Neural progenitor cell (in vitro differentiated cells): ENCODE data around the gene CRIM1. TPM values are rescaled to one million over a fixed set of nuclear protein-coding genes. Genes with fewer than 3 reads are reported as not detected.

Experiments used
- DNase-seq: peaks from one replicate; pipeline ENCODE4 v3.0.0-alpha.2; 2016; ENCODE audit warnings: low spot score
- H2AFZ ChIP-seq: fragments of 200-600 bp; sonication (generic); replicated peaks from 2 replicates; pipeline ENCODE4 v1.6.1; 2016; ENCODE audit warnings: antibody characterized with exemption
- H3F3A ChIP-seq: fragments of 200-600 bp; sonication (generic); 2 replicates; pipeline ENCODE4 v1.6.1; 2016; ENCODE audit warnings: antibody characterized with exemption, low read depth
- H3K27ac ChIP-seq: fragments of 200-600 bp; sonication (generic); 2 replicates; pipeline ENCODE4 v1.5.1; 2016; ENCODE audit warnings: mild to moderate bottlenecking
- H3K27me3 ChIP-seq: fragments of 200-600 bp; sonication (generic); 2 replicates; pipeline ENCODE4 v1.6.1; 2016; ENCODE audit warnings: mild to moderate bottlenecking, moderate library complexity
- H3K36me3 ChIP-seq: fragments of 200-600 bp; sonication (generic); 2 replicates; pipeline ENCODE4 v1.5.1; 2016
- H3K4me1 ChIP-seq: fragments of 200-600 bp; sonication (generic); 2 replicates; pipeline ENCODE4 v1.6.1; 2016; ENCODE audit warnings: mixed run types
- H3K4me2 ChIP-seq: fragments of 200-600 bp; sonication (generic); 2 replicates; pipeline ENCODE4 v1.6.1; 2016
- H3K4me3 ChIP-seq: fragments of 200-600 bp; sonication (generic); 2 replicates; pipeline ENCODE4 v1.5.1; 2016
- H3K79me2 ChIP-seq: fragments of 200-600 bp; sonication (generic); 2 replicates; pipeline ENCODE4 v1.6.1; 2016; ENCODE audit warnings: low read depth
- H3K9ac ChIP-seq: fragments of 200-600 bp; sonication (generic); 2 replicates; pipeline ENCODE4 v1.6.1; 2016
- H3K9me3 ChIP-seq: fragments of 200-600 bp; sonication (generic); 2 replicates; pipeline ENCODE4 v1.5.1; 2016; ENCODE audit warnings: low read depth
- H4K20me1 ChIP-seq: fragments of 200-600 bp; sonication (generic); 2 replicates; pipeline ENCODE4 v1.6.1; 2016; ENCODE audit warnings: low read depth
- H3K27ac Mint-ChIP-seq: 3 replicates; pipeline ENCODE4 v1.8.0; 2021; ENCODE audit warnings: mixed read lengths
- H3K27me3 Mint-ChIP-seq: 2 replicates; pipeline ENCODE4 v1.8.0; 2022; ENCODE audit warnings: low read depth, mild to moderate bottlenecking, inconsistent platforms, moderate library complexity, mixed read lengths; ENCODE audit not compliant: insufficient read depth
- H3K36me3 Mint-ChIP-seq: 3 replicates; pipeline ENCODE4 v1.8.0; 2021; ENCODE audit warnings: mixed read lengths
- H3K4me1 Mint-ChIP-seq: 3 replicates; pipeline ENCODE4 v1.8.0; 2021; ENCODE audit warnings: mixed read lengths
- H3K4me3 Mint-ChIP-seq: 3 replicates; pipeline ENCODE4 v1.8.0; 2021; ENCODE audit warnings: mild to moderate bottlenecking, moderate library complexity, mixed read lengths
- H3K9me3 Mint-ChIP-seq: 3 replicates; pipeline ENCODE4 v1.8.0; 2020; ENCODE audit warnings: mixed read lengths
- CTCF ChIP-seq: fragments of 200-600 bp; sonication (generic); IDR thresholded peaks from 2 replicates; pipeline ENCODE4 v1.5.1; 2017; ENCODE audit warnings: antibody characterized with exemption, mild to moderate bottlenecking
- EZH2 ChIP-seq: fragments of 200-600 bp; sonication (generic); IDR thresholded peaks from 2 replicates; pipeline ENCODE4 v1.6.1; 2017; ENCODE audit warnings: antibody characterized with exemption, mild to moderate bottlenecking, moderate library complexity
- EZH2phosphoT487 ChIP-seq: fragments of 200-600 bp; sonication (generic); IDR thresholded peaks from 2 replicates; pipeline ENCODE4 v1.6.1; 2017; ENCODE audit warnings: antibody characterized with exemption
- total RNA-seq: library from RNA; depleted of rRNA; stranded (reverse); fragments of >200 nt; gene quantifications from 2 replicates; pipeline ENCODE4 v1.2.3, GENCODE V29; 2015; ENCODE audit warnings: low replicate concordance

Gene CRIM1
- total RNA-seq, 1 donor from 2014 or later: 4.9 TPM

GRCh38 chr2:36368438-36368837 lies 12.9 kb downstream of the CRIM1 start:
- Histone ChIP-seq H3K36me3 (no peaks in the 10 kb centered on the region), H3K27me3 (no peaks in the 10 kb centered on the region), H3K27ac (no peak overlapping the region), H3K9ac (no peak overlapping the region), H3F3A (peaks cover 3% of the 10 kb centered on the region), H3K4me2 (peak overlapping the region; percentile 60), H3K9me3 (no peaks in the 10 kb centered on the region), H3K79me2 (peaks cover 100% of the 10 kb centered on the region), H2AFZ (no peak overlapping the region), H3K4me3 (no peak overlapping the region), H4K20me1 (no peaks in the 10 kb centered on the region), H3K4me1 (peaks cover 79% of the 10 kb centered on the region)
- H3K4me1 Mint-ChIP-seq: peaks cover 63% of the 10 kb centered on the region
- H3K9me3 Mint-ChIP-seq: no peaks in the 10 kb centered on the region
- H3K27me3 Mint-ChIP-seq: no peaks in the 10 kb centered on the region
- H3K27ac Mint-ChIP-seq: no peak overlapping the region
- H3K4me3 Mint-ChIP-seq: no peak overlapping the region
- no peak for TF ChIP-seq EZH2
- H3K36me3 Mint-ChIP-seq: peaks cover 4% of the 10 kb centered on the region
- DNase-seq: no peak

- H3K4me2 ChIP-seq: no peak overlapping the region
These were observed 13.6 kb downstream of the CRIM1 start for GRCh38 chr2:36369163-36369562.

GRCh38 chr2:36369716-36370115 lies 14.1 kb downstream of the CRIM1 start:
- Histone ChIP-seq H3K9ac (no peak overlapping the region), H4K20me1 (no peaks in the 10 kb centered on the region)
- peaks cover 58% of the 10 kb centered on the region for H3K4me1 Mint-ChIP-seq

More at GRCh38 chr2:36369163-36369562, 13.6 kb downstream of the CRIM1 start:
- no peak for TF ChIP-seq EZH2
- no peak for TF ChIP-seq EZH2phosphoT487
- TF ChIP-seq CTCF: no peak
- Mint-ChIP-seq H3K36me3 (peaks cover 6% of the 10 kb centered on the region), H3K27ac (no peak overlapping the region), H3K4me1 (peaks cover 60% of the 10 kb centered on the region), H3K4me3 (no peak overlapping the region), H3K27me3 (no peaks in the 10 kb centered on the region), H3K9me3 (no peaks in the 10 kb centered on the region)
- Histone ChIP-seq H4K20me1 (no peaks in the 10 kb centered on the region), H3K9ac (no peak overlapping the region), H3K79me2 (peaks cover 100% of the 10 kb centered on the region), H3K4me1 (peaks cover 73% of the 10 kb centered on the region), H3F3A (peaks cover 3% of the 10 kb centered on the region), H3K36me3 (no peaks in the 10 kb centered on the region), H3K27ac (no peak overlapping the region), H3K9me3 (no peaks in the 10 kb centered on the region), H2AFZ (no peak overlapping the region), H3K27me3 (no peaks in the 10 kb centered on the region), H3K4me3 (no peak overlapping the region)
- no peak for DNase-seq

More at GRCh38 chr2:36369716-36370115, 14.1 kb downstream of the CRIM1 start:
- Histone ChIP-seq H3K36me3 (no peaks in the 10 kb centered on the region), H3K27ac (no peak overlapping the region), H3K27me3 (no peaks in the 10 kb centered on the region), H3K4me3 (no peak overlapping the region), H2AFZ (no peak overlapping the region), H3K79me2 (peaks cover 100% of the 10 kb centered on the region), H3K4me2 (no peak overlapping the region), H3F3A (peaks cover 3% of the 10 kb centered on the region), H3K9me3 (no peaks in the 10 kb centered on the region), H3K4me1 (peaks cover 68% of the 10 kb centered on the region)
- DNase-seq: no peak
- H3K4me3 Mint-ChIP-seq: no peak overlapping the region
- H3K9me3 Mint-ChIP-seq: no peaks in the 10 kb centered on the region
- TF ChIP-seq EZH2phosphoT487 (no peak), CTCF (no peak), EZH2 (no peak)
- H3K27ac Mint-ChIP-seq: no peak overlapping the region
- no peaks in the 10 kb centered on the region for H3K27me3 Mint-ChIP-seq
- peaks cover 8% of the 10 kb centered on the region for H3K36me3 Mint-ChIP-seq
